ENCODE measurements around the gene OR7G1.
"Not testable (repeated sequence)": the region's sequence is repeated elsewhere in the genome, so short reads cannot be mapped to it uniquely, and the experiment has no call there.

The OR7G1 gene

DNA sequence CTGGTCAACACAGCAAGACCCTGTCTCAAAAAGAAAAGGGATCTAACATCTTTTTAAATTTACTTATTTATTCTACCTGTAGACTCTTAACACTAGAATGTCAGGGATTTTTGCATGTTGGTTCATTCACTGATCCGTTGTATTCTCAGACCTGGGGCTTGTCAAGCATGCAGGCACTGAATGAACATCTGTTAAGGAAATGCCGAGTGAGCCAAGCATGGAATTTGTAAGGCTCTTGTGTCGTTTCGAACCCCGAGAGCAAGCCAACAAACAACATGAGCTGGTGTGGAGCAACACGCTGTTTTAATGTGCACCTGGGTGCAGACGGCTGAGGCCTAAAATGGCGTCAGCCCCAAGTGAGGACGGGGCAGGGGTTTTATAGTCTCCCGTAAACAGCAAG is 38.7 kb downstream of the OR7G1 start:
- no peak for DNase-seq

DNA sequence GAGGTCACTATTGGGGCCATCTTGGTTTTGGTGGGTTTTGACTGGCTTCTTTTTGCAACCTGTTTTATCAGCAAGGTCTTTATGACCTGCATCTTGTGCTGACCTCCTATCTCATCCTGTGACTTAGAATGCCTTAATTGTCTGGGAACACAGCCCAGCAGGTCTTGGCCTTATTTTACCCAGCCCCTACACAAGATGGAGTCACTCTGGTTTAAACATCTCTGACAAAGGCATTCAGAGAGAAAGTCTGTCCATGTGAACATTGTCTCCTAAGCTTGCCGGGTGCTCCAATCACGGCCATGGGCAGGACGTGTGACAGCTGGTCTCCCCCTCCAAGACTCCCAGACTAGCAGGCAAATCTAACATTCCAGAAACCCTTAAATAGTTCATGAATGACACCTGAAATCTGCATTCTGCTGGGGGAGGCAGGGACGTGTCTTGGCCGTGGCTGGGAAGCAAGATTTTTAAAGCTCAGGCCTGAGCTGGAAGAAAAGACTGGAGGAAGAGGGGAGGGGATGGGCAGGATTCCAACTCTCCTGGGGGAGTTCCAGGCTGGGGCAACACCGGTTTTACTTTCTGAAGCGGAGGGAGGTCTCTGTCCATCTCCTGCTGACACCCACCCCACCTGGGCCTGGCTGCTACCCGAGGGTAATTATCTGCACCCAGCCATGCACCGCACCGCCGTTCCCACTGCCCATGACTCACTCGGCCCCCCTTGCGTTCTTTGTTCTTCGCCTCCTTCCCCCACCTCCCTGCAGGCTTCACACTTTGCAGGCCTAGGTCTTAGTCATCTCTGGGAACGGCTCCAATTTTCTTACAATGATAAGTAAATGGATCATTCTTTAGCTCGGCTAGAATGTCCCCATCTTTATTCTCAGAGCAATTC is 40.3 kb downstream of the OR7G1 start:
- DNase-seq: peak; percentile 83

DNA sequence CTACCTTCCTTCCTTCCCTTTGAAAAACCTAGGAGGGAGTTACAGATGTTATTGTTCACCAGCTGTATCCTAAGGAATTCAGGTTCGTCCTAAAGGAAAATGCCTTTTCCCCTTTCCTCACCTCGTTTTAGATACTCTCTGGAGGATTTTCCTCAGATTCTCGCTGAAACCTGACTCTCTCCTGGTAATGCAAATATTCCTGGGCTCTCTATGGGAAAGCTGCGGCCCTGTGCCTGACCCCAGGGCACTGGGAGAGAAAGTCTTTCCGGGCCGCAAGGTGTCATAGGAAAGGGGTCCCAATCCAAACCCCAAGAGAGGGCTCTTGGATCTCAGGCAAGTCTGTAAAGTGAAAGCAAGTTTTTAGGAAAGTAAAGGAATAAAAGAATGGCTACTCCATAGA is 41.8 kb downstream of the OR7G1 start:
- no peak for DNase-seq

DNA sequence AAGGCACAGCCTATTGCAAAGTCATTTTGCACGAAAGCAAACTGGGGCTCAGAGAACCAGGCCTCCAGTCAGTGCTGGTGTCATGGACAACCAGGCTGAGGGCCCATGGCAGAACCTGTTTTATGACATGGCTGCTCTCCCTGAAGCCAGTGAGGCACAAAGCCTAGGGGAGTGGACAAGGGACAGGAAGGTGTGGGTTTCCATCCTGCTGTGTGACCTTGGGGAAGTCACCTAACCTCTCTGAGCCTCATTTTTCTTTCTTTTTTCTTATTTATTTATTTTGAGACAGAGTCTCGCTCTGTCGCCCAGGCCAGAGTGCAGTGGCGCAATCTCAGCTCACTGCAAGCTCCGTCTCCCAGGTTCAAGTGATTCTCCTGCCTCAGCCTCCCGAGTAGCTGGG is 43.8 kb downstream of the OR7G1 start:
- DNase-seq: not testable (repeated sequence)

DNA sequence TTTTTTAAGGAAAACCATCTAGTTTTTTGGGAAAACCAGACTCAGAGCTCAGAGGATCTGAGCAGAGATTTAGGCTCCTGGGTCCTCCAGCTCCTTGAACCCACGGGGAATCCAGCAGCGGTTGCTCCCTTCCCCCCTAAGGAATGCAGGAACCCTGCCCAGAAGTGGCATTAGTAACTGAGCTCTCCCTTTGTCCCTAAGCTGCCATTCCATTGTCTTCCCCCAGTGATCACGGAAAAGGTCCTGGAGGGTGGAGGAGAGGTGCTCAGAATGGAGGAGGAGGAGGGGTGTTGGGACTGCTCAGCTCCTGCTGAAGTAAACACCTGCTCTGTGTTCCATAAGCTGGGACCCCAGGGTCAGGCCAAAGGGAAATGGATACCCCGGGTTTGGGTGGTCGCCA is 45.5 kb downstream of the OR7G1 start:
- no peak for DNase-seq

DNA sequence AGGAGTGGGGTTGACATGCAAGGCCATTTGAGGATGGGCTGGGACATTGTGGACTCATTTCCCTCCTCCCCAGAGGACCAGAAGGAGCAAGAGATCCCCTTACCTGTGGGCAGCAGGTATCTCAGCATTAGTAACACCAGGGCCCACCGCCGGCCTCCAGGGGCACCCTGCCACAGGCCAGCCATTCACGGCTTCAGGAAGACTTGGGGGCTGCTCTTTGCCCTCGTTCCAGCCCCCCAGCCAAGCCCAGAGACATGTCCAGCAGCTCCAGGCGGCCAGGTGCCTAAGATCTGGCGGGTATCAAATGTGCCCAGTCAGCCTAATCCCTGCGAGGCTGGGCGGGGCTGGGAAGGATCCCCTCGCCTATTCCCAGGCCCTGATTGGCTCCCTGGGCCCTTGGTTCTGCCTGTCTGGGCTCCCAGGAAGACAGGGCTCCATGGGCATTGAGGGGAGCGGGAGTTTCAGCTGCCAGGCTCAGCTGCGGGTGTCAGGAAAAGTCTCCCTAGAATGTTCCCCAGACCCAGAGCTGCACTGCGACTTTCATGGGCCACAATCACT is 50.0 kb downstream of the OR7G1 start:
- no peak for DNase-seq
